ENCODE results near the gene IGSF6. TPM values are rescaled to one million over a fixed set of nuclear protein-coding genes. Genes with fewer than 3 reads are reported as not detected.

Gene IGSF6
- total and polyA plus RNA-seq, 9 of the 15 experiments (the other 6 are each of a cell fraction or from before 2014, with no cell fraction given), result 0.07 TPM; not detected in 8

- peak; percentile 90 for TF ChIP-seq VEZF1 (CRISPR knock-in tag; IDR thresholded peaks at IDR 0.05)
- 0 out of 2 replicates have a peak, but pooled peaks have one; percentile 37 for TF ChIP-seq KAT8 (IDR thresholded peaks at IDR 0.05; ENCODE audit: low read depth)
- peak; percentile 58 for TF ChIP-seq SP2 (IDR thresholded peaks at IDR 0.05; ENCODE audit: extremely low read depth, low read depth, low read length, poor library complexity, severe bottlenecking)
- peak; percentile 96 for TF ChIP-seq CTCFL (IDR thresholded peaks at IDR 0.05; ENCODE audit: borderline replicate concordance, insufficient read depth, low read depth, low read length, poor library complexity, severe bottlenecking)
- peak; percentile 41 to 53; a peak in 2 of 4 replicates for TF ChIP-seq SIX5 (IDR thresholded peaks at IDR 0.05; ENCODE audit: borderline replicate concordance in 1 of 2, insufficient read depth in 1 of 2, low read depth in 1 of 2, low read length in 2 of 2)
- TF ChIP-seq E2F1 (CRISPR knock-in tag; IDR thresholded peaks at IDR 0.05), result no peak
- TF ChIP-seq CHCHD3 (CRISPR knock-in tag; IDR thresholded peaks at IDR 0.05), result no peak
- TF ChIP-seq PCBP1 (IDR thresholded peaks at IDR 0.05; ENCODE audit: low read depth, low read length, poor library complexity, severe bottlenecking), result peak; percentile 88
- TF ChIP-seq PHF20 (IDR thresholded peaks at IDR 0.05; ENCODE audit: partially characterized antibody), result peak; percentile 88
- TF ChIP-seq C11orf30 (IDR thresholded peaks at IDR 0.05; ENCODE audit: low read depth), result peak; percentile 87
- TF ChIP-seq HMG20A (CRISPR knock-in tag; conservative IDR thresholded peaks at IDR 0.05), result no peak
- peak; percentile 89 for TF ChIP-seq HMGXB4 (CRISPR knock-in tag; IDR thresholded peaks at IDR 0.05)
- no peak for TF ChIP-seq CEBPB (tag; IDR thresholded peaks at IDR 0.05)
- peak; percentile 79; the same call in 1 of the 2 replicates for TF ChIP-seq TOE1 (IDR thresholded peaks at IDR 0.05; ENCODE audit: borderline replicate concordance)
- no peak for TF ChIP-seq TOE1 (CRISPR knock-in tag; IDR thresholded peaks at IDR 0.05; ENCODE audit: borderline replicate concordance, low read depth)
- TF ChIP-seq MAFK (IDR thresholded peaks at IDR 0.05; ENCODE audit: low read length), result no peak; the same call in 1 of the 2 replicates
- peak in 1 of 2 experiments; percentile 60; a peak in 1 of 4 replicates for TF ChIP-seq TBL1XR1 (IDR thresholded peaks at IDR 0.05; ENCODE audit: low read length in 2 of 2)
Measured at GRCh38 chr16:21599122-21600030, 53.0 kb downstream of the IGSF6 start, which contains the start of gene METTL9 (continued).
